IMR-90 (cell line): ENCODE measurements around the gene MYH11. TPM values are rescaled to one million over a fixed set of nuclear protein-coding genes. Genes with fewer than 3 reads are reported as not detected.

Source experiments
- ATAC-seq: fragments of 200-7000 bp; cut with Tn5 transposase; 2 replicates; pipeline ENCODE4 v1.9.1; 2020; ENCODE audit warnings: low read depth, mild to moderate bottlenecking, moderate library complexity
- BruUV-seq: library from RNA; stranded (reverse); fragments of 400-500 nt; replicated peaks from 2 replicates; lab custom pipeline; 2021; lab: Mats Ljungman, UMichigan
- CTCF ChIA-PET: fragments of 300-600 bp; formaldehyde crosslinking; extraction: SDS; loops from one replicate; lab custom pipeline; 2021; ENCODE audit warnings: antibody characterized with exemption; lab: Yijun Ruan, JAX
- POLR2A ChIA-PET: fragments of 300-600 bp; sonication (Branson Sonifier 250); formaldehyde crosslinking; loops from one replicate; lab custom pipeline; 2022; ENCODE audit warnings: antibody characterized with exemption; ENCODE audit not compliant: unreplicated experiment; lab: Charles Lee
- DNase-seq: peaks from one replicate; pipeline ENCODE4 v3.0.0; 2013
- H2AFZ ChIP-seq: replicated peaks from 2 replicates; pipeline ENCODE3; 2013; ENCODE audit warnings: low read length, mild to moderate bottlenecking; ENCODE audit not compliant: poor library complexity
- H2AK5ac ChIP-seq: 2 replicates; pipeline ENCODE4 v1.6.1; 2013; ENCODE audit warnings: low read depth, low read length, inconsistent platforms
- H2AK9ac ChIP-seq: replicated peaks from 2 replicates; pipeline ENCODE3; 2013; ENCODE audit warnings: mild to moderate bottlenecking, low read depth, low read length, moderate library complexity; ENCODE audit not compliant: poor library complexity
- H2BK120ac ChIP-seq: 2 replicates; pipeline ENCODE4 v1.6.1; 2013; ENCODE audit warnings: low read depth, low read length, inconsistent platforms
- H2BK15ac ChIP-seq: 3 replicates; pipeline ENCODE4 v1.6.1; 2013; ENCODE audit warnings: low read depth, low read length, inconsistent platforms
- H2BK20ac ChIP-seq: 2 replicates; pipeline ENCODE4 v1.6.1; 2013; ENCODE audit warnings: low read depth, mild to moderate bottlenecking, inconsistent platforms, low read length, moderate library complexity
- H2BK5ac ChIP-seq: 2 replicates; pipeline ENCODE4 v1.6.1; 2013; ENCODE audit warnings: mild to moderate bottlenecking, low read depth, low read length, inconsistent platforms; ENCODE audit not compliant: poor library complexity, severe bottlenecking
- H3K14ac ChIP-seq: replicated peaks from 2 replicates; pipeline ENCODE4 v1.6.1; 2013; ENCODE audit warnings: low read depth, low read length, inconsistent platforms
- H3K18ac ChIP-seq: 2 replicates; pipeline ENCODE4 v1.6.1; 2013; ENCODE audit warnings: low read depth, low read length, control low read depth
- H3K23ac ChIP-seq: 2 replicates; pipeline ENCODE4 v1.6.1; 2013; ENCODE audit warnings: low read depth, low read length, inconsistent platforms
- H3K27ac ChIP-seq: 2 replicates; pipeline ENCODE4 v1.5.1; 2013; ENCODE audit warnings: mild to moderate bottlenecking, control low read depth, low read length; ENCODE audit not compliant: insufficient read depth
- H3K27me3 ChIP-seq: 2 replicates; pipeline ENCODE4 v1.6.1; 2013; ENCODE audit warnings: low read length; ENCODE audit not compliant: control insufficient read depth, insufficient read depth
- H3K36me3 ChIP-seq: 2 replicates; pipeline ENCODE4 v1.6.1; 2013; ENCODE audit warnings: low read length, mixed read lengths; ENCODE audit not compliant: control insufficient read depth, insufficient read depth
- H3K4ac ChIP-seq: 2 replicates; pipeline ENCODE4 v1.6.1; 2013; ENCODE audit warnings: low read depth, low read length, inconsistent platforms
- H3K4me1 ChIP-seq: 2 replicates; pipeline ENCODE4 v1.6.1; 2013; ENCODE audit warnings: low read length, mixed read lengths; ENCODE audit not compliant: control insufficient read depth, insufficient read depth
- H3K4me2 ChIP-seq: 2 replicates; pipeline ENCODE4 v1.6.1; 2013; ENCODE audit warnings: low read depth, mild to moderate bottlenecking, control low read depth, low read length, moderate library complexity
- H3K4me3 ChIP-seq: 2 replicates; pipeline ENCODE4 v1.5.1; 2013; ENCODE audit warnings: low read depth, mild to moderate bottlenecking, control low read depth, low read length, moderate library complexity; ENCODE audit not compliant: insufficient read depth
- H3K56ac ChIP-seq: 2 replicates; pipeline ENCODE4 v1.6.1; 2013; ENCODE audit warnings: low read length, inconsistent platforms; ENCODE audit not compliant: insufficient read depth; ENCODE audit errors: extremely low read depth
- H3K79me1 ChIP-seq, 2 experiments: 2 replicates each; pipeline ENCODE4 v1.6.1; 2013; ENCODE audit warnings: low read length in 2 of 2, inconsistent platforms in 1 of 2, low read depth in 1 of 2
- H3K9ac ChIP-seq: 2 replicates; pipeline ENCODE4 v1.6.1; 2013; ENCODE audit warnings: low read depth, low read length, control low read depth
- H3K9me1 ChIP-seq: 2 replicates; pipeline ENCODE4 v1.6.1; 2013; ENCODE audit warnings: low read length, inconsistent platforms; ENCODE audit not compliant: insufficient read depth
- H3K9me3 ChIP-seq: 2 replicates; pipeline ENCODE4 v1.6.1; 2013; ENCODE audit warnings: low read length; ENCODE audit not compliant: control insufficient read depth, insufficient read depth
- H4K20me1 ChIP-seq: 2 replicates; pipeline ENCODE4 v1.6.1; 2013; ENCODE audit warnings: low read length, inconsistent platforms; ENCODE audit not compliant: insufficient read depth
- H4K5ac ChIP-seq: 2 replicates; pipeline ENCODE4 v1.6.1; 2013; ENCODE audit warnings: mild to moderate bottlenecking, low read depth, low read length, control low read depth
- H4K8ac ChIP-seq, 2 experiments: 2 replicates each; pipeline ENCODE4 v1.6.1; 2013; ENCODE audit warnings: low read depth in 2 of 2, low read length in 2 of 2, control low read depth in 1 of 2, inconsistent platforms in 1 of 2
- H4K91ac ChIP-seq: 2 replicates; pipeline ENCODE4 v1.6.1; 2013; ENCODE audit warnings: low read depth, low read length, inconsistent platforms; ENCODE audit not compliant: insufficient read depth
- BHLHE40 ChIP-seq: fragments of 150-350 bp; IDR thresholded peaks from 2 replicates; pipeline ENCODE4 v1.6.1; 2016; ENCODE audit warnings: mild to moderate bottlenecking, low read depth, low read length
- CEBPB ChIP-seq: IDR thresholded peaks from 2 replicates; pipeline ENCODE4 v1.6.1; 2012; ENCODE audit warnings: low read depth, low read length, improper control_type of control experiment
- ELK1 ChIP-seq: fragments of 150-350 bp; IDR thresholded peaks from 2 replicates; pipeline ENCODE4 v1.6.1; 2016; ENCODE audit warnings: low read depth, mild to moderate bottlenecking, low read length, moderate library complexity, borderline replicate concordance
- FOS ChIP-seq: fragments of 150-350 bp; IDR thresholded peaks from 2 replicates; pipeline ENCODE4 v1.6.1; 2016; ENCODE audit warnings: low read depth, low read length
- MAFK ChIP-seq: IDR thresholded peaks from 2 replicates; pipeline ENCODE4 v1.6.1; 2012; ENCODE audit warnings: low read depth, low read length, improper control_type of control experiment
- MAZ ChIP-seq: IDR thresholded peaks from 2 replicates; pipeline ENCODE4 v1.6.1; 2012; ENCODE audit warnings: low read depth, mild to moderate bottlenecking, low read length, improper control_type of control experiment, moderate library complexity, borderline replicate concordance
- POLR2A ChIP-seq: IDR thresholded peaks from 2 replicates; pipeline ENCODE4 v1.6.1; 2012; ENCODE audit warnings: mild to moderate bottlenecking, low read depth, low read length
- RAD21 ChIP-seq: IDR thresholded peaks from 2 replicates; pipeline ENCODE4 v1.6.1; 2012; ENCODE audit warnings: low read length, improper control_type of control experiment
- RFX5 ChIP-seq: IDR thresholded peaks from 2 replicates; pipeline ENCODE4 v1.8.0; 2012; ENCODE audit warnings: low read depth, mild to moderate bottlenecking, low read length, moderate library complexity
- SMC3 ChIP-seq: fragments of 150-350 bp; IDR thresholded peaks from 2 replicates; pipeline ENCODE4 v1.6.1; 2016; ENCODE audit warnings: low read depth, mild to moderate bottlenecking, antibody characterized with exemption, low read length, moderate library complexity
- USF2 ChIP-seq: fragments of 150-350 bp; IDR thresholded peaks from 2 replicates; pipeline ENCODE4 v1.6.1; 2017; ENCODE audit warnings: mild to moderate bottlenecking, antibody characterized with exemption, low read length, low read depth
- WGBS, 2 experiments: methylation state at CpG; one replicate each; pipeline versions ENCODE4 v1.1.5 to v1.1.7; 2013; ENCODE audit warnings: missing lambda C conversion rate in 2 of 2; ENCODE audit not compliant: insufficient read length in 1 of 2; ENCODE audit errors: extremely low coverage in 2 of 2; 5-methylcytosine and 5-hydroxymethylcytosine counted together
- dilution Hi-C: fragments of 300-500 bp; cut with HindIII; formaldehyde crosslinking; loops from one replicate; pipeline ENCODE4 v1.14.3; 2018; ENCODE audit warnings: low sequenced_read_pairs; ENCODE audit not compliant: unreplicated experiment
- in situ Hi-C: fragments of 300-500 bp; cut with MboI; formaldehyde crosslinking; loops from 3 replicates; pipeline ENCODE4 v1.14.3; 2019; ENCODE audit warnings: low sequenced_read_pairs, inconsistent platforms, mixed read lengths
- intact Hi-C: fragments of 100-400 bp; cut with micrococcal nuclease; formaldehyde crosslinking; loops from 2 replicates; pipeline ENCODE4 v1.10.0; 2022
- polyA plus RNA-seq, 3 experiments: library from polyadenylated mRNA; depleted of rRNA; stranded (reverse); fragments of >200 nt; gene quantifications; 2 replicates each; pipeline ENCODE4 v1.2.3, GENCODE V29; 2012; ENCODE audit warnings: low replicate concordance in 1 of 3
- total RNA-seq: library from RNA; depleted of rRNA; stranded (reverse); fragments of >200 nt; gene quantifications from 2 replicates; pipeline ENCODE4 v1.2.3, GENCODE V29; 2012

The MYH11 gene
- total and polyA plus RNA-seq, 2 of the 4 experiments (the other 2 are of a cell fraction): under 0.01 to 0.12 TPM

GRCh38 chr16:15682105-15682570 lies 174.7 kb downstream of the MYH11 start (continued):
- no peak for TF ChIP-seq CEBPB

GRCh38 chr16:15677447-15677846 lies 179.4 kb downstream of the MYH11 start:
- Histone ChIP-seq H2BK20ac (no peak overlapping the region), H3K9me1 (peaks cover 5% of the 10 kb centered on the region), H3K9me3 (no peaks in the 10 kb centered on the region), H3K56ac (no peak overlapping the region), H4K91ac (no peak overlapping the region), H3K14ac (no peak overlapping the region), H4K5ac (no peak overlapping the region), H3K9ac (no peak overlapping the region), H3K4me1 (peaks cover 8% of the 10 kb centered on the region), H2BK5ac (no peak overlapping the region), H3K4ac (no peak overlapping the region), H2BK120ac (no peak overlapping the region), H3K79me1 (peaks cover 27 to 56% of the 10 kb centered on the region in 2 experiments), H2AK5ac (no peak overlapping the region), H3K4me3 (no peak overlapping the region), H2BK15ac (no peak overlapping the region), H3K4me2 (no peak overlapping the region), H3K23ac (no peak overlapping the region), H3K36me3 (peaks cover 19% of the 10 kb centered on the region; the same call in 1 of the 2 replicates), H4K8ac (no peak overlapping the region), H3K27me3 (no peaks in the 10 kb centered on the region), H4K20me1 (peaks cover 5% of the 10 kb centered on the region; the same call in 1 of the 2 replicates), H3K18ac (no peak overlapping the region), H2AK9ac (no peak overlapping the region), H3K27ac (no peak overlapping the region), H2AFZ (no peak overlapping the region)
- ChIA-PET POLR2A (no interaction called here), CTCF (no interaction called here)
- in situ Hi-C loops: no loop called here
- dilution Hi-C loops: no loop called here
- DNase-seq (no peak), ATAC-seq (no peak)
- no TSS peak for BruUV-seq
- TF ChIP-seq BHLHE40 (no peak), MAZ (no peak), POLR2A (no peak), USF2 (no peak), ELK1 (no peak), FOS (no peak), RAD21 (no peak), CEBPB (no peak), SMC3 (no peak), RFX5 (no peak), MAFK (no peak)
- intact Hi-C loops: no loop called here
- no CpG with 5 or more reads among the region's 5 CpGs for WGBS, 2 experiments
